Neutrophil (primary cell): ENCODE data around the gene TBXAS1.

Experiments used
- H3K27ac ChIP-seq: fragments of 200-600 bp; sonication (generic); 2 replicates; pipeline ENCODE4 v1.5.1; 2016; ENCODE audit warnings: mild to moderate bottlenecking, moderate library complexity
- H3K27me3 ChIP-seq: fragments of 200-600 bp; sonication (generic); 2 replicates; pipeline ENCODE4 v1.6.0; 2016; ENCODE audit warnings: mild to moderate bottlenecking
- H3K36me3 ChIP-seq: fragments of 200-600 bp; sonication (generic); 2 replicates; pipeline ENCODE4 v1.5.1; 2017
- H3K4me1 ChIP-seq, 2 experiments: fragments of 200-600 bp in 1 of 2; sonication (generic) in 1 of 2; 1 replicate in 1 of 2; 2 replicates in 1 of 2; pipeline versions ENCODE4 v1.5.1 to v1.6.1; 2013 to 2016; ENCODE audit warnings: low read depth in 1 of 2, low read length in 1 of 2, mild to moderate bottlenecking in 1 of 2, moderate library complexity in 1 of 2; ENCODE audit not compliant: control insufficient read depth in 1 of 2, insufficient read depth in 1 of 2
- H3K4me3 ChIP-seq, 2 experiments: fragments of 200-600 bp in 1 of 2; sonication (generic) in 1 of 2; 1 replicate in 1 of 2; 2 replicates in 1 of 2; pipeline ENCODE4 v1.5.1; 2013 to 2016; ENCODE audit warnings: low read depth in 1 of 2, low read length in 1 of 2, mild to moderate bottlenecking in 1 of 2, moderate library complexity in 1 of 2
- H3K9me3 ChIP-seq: fragments of 200-600 bp; sonication (generic); 2 replicates; pipeline ENCODE4 v1.5.1; 2016
- CTCF ChIP-seq: fragments of 200-600 bp; sonication (generic); IDR thresholded peaks from 2 replicates; pipeline ENCODE4 v1.5.1; 2016; ENCODE audit warnings: antibody characterized with exemption

The TBXAS1 gene

GRCh38 chr7:139797607-139798006, 31.5 kb upstream of the TBXAS1 start:
- H3K4me3 ChIP-seq = no peak overlapping the region
- no peak for TF ChIP-seq CTCF
- no peaks in the 10 kb centered on the region for H3K9me3 ChIP-seq
- no peak overlapping the region for H3K27ac ChIP-seq
- H3K36me3 ChIP-seq = no peaks in the 10 kb centered on the region
- no peaks in the 10 kb centered on the region for H3K4me1 ChIP-seq
- no peaks in the 10 kb centered on the region for H3K27me3 ChIP-seq

- H3K4me3 ChIP-seq = no peak overlapping the region
- no peaks in the 10 kb centered on the region for H3K9me3 ChIP-seq
- no peak for TF ChIP-seq CTCF
- no peaks in the 10 kb centered on the region for H3K4me1 ChIP-seq
- no peaks in the 10 kb centered on the region for H3K36me3 ChIP-seq
- H3K27ac ChIP-seq = no peak overlapping the region
- H3K27me3 ChIP-seq = no peaks in the 10 kb centered on the region
These were observed 30.8 kb upstream of the TBXAS1 start for GRCh38 chr7:139798221-139798620.

DNA sequence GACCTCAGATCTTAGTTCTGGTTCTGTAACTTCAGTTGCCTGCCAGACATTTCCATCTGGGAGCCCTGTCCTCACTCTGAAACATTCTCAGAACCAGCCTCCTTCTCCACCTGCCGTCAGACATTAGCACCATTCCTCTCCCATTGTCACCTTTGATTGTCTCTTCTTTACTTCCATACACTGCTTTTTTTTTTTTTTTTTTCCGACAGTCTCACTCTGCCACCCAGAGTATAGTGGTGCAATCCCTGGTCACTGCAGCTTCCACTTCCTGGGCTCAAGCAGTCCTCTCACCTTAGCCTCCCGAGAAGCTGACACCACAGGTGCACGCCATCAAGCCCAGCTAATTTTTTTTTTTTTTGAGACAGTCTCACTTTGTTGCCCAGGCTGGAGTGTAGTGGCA, 30.2 kb upstream of the TBXAS1 start:
- Histone ChIP-seq H3K27me3 (no peaks in the 10 kb centered on the region), H3K4me3 (no peak overlapping the region), H3K4me1 (no peaks in the 10 kb centered on the region), H3K9me3 (no peaks in the 10 kb centered on the region), H3K27ac (no peak overlapping the region), H3K36me3 (no peaks in the 10 kb centered on the region)
- TF ChIP-seq CTCF = no peak

DNA sequence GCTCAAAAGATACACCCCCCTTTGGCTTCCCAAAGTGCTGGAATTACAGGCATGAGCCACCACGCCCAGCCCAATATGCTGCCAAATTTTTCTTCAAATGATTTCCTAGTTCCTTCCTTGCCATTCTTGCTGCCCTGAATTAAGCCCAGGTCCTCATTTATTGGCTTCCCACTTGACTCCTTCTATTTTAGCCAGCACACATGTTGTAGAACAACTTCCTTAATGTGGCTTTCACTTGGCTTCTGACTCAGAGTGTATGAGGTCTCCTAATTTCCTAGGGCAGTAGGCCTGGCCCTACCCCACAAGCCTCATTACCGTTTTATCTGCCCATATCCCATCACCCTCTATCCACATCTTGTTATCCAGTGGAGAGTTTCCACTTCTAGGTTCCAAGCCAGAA, 29.5 kb upstream of the TBXAS1 start:
- Histone ChIP-seq H3K27ac (no peak overlapping the region), H3K4me1 (no peaks in the 10 kb centered on the region), H3K36me3 (no peaks in the 10 kb centered on the region), H3K27me3 (no peaks in the 10 kb centered on the region), H3K4me3 (no peak overlapping the region), H3K9me3 (no peaks in the 10 kb centered on the region)
- no peak for TF ChIP-seq CTCF

- no peaks in the 10 kb centered on the region for H3K9me3 ChIP-seq
- no peak for TF ChIP-seq CTCF
- no peaks in the 10 kb centered on the region for H3K27me3 ChIP-seq
- H3K36me3 ChIP-seq = no peaks in the 10 kb centered on the region
- no peak overlapping the region for H3K4me3 ChIP-seq
- no peaks in the 10 kb centered on the region for H3K4me1 ChIP-seq
- no peak overlapping the region for H3K27ac ChIP-seq
These were observed 24.5 kb upstream of the TBXAS1 start for GRCh38 chr7:139804571-139804970.

DNA sequence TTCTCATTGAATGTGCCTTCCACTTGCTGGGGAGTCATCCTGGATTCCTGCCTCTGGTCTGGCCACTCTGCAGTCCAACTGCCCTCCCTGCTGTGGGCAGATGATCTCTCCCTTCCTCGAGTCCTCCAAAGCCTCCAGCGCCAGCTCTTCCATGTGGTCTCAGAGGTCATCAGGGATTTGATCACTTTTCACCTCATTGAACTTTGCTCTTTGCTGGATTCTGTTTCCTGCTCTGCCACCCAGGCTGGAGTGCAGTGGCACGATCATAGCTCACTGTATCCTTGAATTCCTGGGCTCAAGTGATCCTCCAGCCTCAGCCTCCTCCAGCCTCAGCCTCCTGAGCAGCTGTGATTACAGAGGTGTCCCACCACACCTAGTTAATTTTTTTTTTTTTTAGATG, 22.1 kb upstream of the TBXAS1 start:
- Histone ChIP-seq H3K4me3 (no peak overlapping the region), H3K27me3 (no peaks in the 10 kb centered on the region), H3K27ac (no peak overlapping the region), H3K4me1 (no peaks in the 10 kb centered on the region), H3K36me3 (no peaks in the 10 kb centered on the region), H3K9me3 (no peaks in the 10 kb centered on the region)
- no peak for TF ChIP-seq CTCF
